Testis (tissue), 2 donors: ENCODE measurements around the gene PDZK1IP1.

Source experiments
- CTCF ChIP-seq, 3 experiments: fragments of 450-650 bp in 2 of 3; fragments of 200-600 bp in 1 of 3; sonication (generic) in 1 of 3; IDR thresholded peaks; one replicate each; pipeline ENCODE4 v1.5.1; 2016 to 2019; ENCODE audit warnings: antibody characterized with exemption in 3 of 3, mild to moderate bottlenecking in 2 of 3, moderate library complexity in 1 of 3
- POLR2A ChIP-seq: fragments of 450-650 bp; IDR thresholded peaks from one replicate; pipeline ENCODE4 v1.6.1; 2017; ENCODE audit warnings: antibody characterized with exemption, mild to moderate bottlenecking, moderate library complexity

DNA sequence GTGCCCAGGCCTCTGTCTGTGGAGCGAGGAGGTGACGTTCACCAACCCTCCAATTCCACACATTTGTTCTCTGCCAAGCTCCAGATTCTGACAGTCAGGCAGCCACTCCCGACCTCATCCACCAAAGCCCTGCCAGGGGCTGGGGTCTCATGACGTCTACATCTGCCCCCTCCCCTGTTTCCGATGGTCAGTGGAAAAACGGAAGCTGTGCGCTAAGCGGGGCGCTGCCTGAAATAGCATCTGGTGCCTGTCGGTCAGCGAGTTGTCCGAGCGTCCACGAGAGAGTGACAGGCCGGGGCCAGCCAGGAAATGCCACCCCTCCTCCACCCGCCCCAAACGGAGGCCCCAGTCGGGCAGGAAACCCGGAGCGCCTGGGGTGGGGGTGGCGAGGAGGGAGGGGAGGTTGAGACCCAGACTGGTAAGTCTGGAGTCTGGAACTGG is 45.4 kb upstream of the PDZK1IP1 start:
- no peak for TF ChIP-seq CTCF (IDR thresholded peaks at IDR 0.05)
- no peak for TF ChIP-seq POLR2A
